ENCODE results near the gene OR51B6. TPM values are rescaled to one million over a fixed set of nuclear protein-coding genes. Genes with fewer than 3 reads are reported as not detected.

Gene OR51B6
- total RNA-seq, 1 experiment from 2014 or later, result not detected

DNA sequence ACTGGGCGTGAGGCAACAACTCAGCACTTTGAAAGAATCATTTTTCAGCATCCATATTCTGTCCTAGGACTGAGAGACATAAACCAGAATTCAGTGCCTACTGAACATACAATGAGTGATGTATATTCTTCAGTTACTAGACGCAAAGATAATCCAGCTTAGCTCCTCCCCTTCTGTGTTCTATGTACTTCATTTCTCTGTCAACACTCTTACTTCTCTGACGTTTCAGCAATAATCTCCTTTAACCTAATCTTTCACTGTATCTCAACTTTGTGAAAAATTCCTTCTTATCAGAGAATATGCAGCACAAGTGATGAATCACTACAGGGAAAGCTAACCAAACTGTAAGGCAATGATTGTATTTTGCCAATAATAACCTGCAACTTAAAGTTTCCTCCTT, 5.5 kb upstream of the OR51B6 start:
- no peak for ATAC-seq
- CTCF ChIA-PET, result no interaction called here
- POLR2A ChIA-PET, result no interaction called here
- no peaks in the 10 kb centered on the region; the same call in 1 of the 2 replicates for H3K27me3 Mint-ChIP-seq (ENCODE audit: low read depth)
- no peak overlapping the region for H3K4me3 Mint-ChIP-seq
- TF ChIP-seq, protein P1, sequence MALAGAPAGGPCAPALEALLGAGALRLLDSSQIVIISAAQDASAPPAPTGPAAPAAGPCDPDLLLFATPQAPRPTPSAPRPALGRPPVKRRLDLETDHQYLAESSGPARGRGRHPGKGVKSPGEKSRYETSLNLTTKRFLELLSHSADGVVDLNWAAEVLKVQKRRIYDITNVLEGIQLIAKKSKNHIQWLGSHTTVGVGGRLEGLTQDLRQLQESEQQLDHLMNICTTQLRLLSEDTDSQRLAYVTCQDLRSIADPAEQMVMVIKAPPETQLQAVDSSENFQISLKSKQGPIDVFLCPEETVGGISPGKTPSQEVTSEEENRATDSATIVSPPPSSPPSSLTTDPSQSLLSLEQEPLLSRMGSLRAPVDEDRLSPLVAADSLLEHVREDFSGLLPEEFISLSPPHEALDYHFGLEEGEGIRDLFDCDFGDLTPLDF (CRISPR knock-in tag; IDR thresholded peaks at IDR 0.05), result no peak
- TF ChIP-seq OVOL2 (CRISPR knock-in tag; IDR thresholded peaks at IDR 0.05; ENCODE audit: borderline replicate concordance) (no peak), USF1 (CRISPR knock-in tag; IDR thresholded peaks at IDR 0.05) (no peak), CDX4 (CRISPR knock-in tag; IDR thresholded peaks at IDR 0.05; ENCODE audit: borderline replicate concordance) (no peak), TEAD1 (CRISPR knock-in tag; IDR thresholded peaks at IDR 0.05) (no peak), E2F5 (CRISPR knock-in tag; IDR thresholded peaks at IDR 0.05) (no peak), ZNF317 (CRISPR knock-in tag; IDR thresholded peaks at IDR 0.05; ENCODE audit: borderline replicate concordance, low read depth) (no peak)
- TF ChIP-seq, protein P2, sequence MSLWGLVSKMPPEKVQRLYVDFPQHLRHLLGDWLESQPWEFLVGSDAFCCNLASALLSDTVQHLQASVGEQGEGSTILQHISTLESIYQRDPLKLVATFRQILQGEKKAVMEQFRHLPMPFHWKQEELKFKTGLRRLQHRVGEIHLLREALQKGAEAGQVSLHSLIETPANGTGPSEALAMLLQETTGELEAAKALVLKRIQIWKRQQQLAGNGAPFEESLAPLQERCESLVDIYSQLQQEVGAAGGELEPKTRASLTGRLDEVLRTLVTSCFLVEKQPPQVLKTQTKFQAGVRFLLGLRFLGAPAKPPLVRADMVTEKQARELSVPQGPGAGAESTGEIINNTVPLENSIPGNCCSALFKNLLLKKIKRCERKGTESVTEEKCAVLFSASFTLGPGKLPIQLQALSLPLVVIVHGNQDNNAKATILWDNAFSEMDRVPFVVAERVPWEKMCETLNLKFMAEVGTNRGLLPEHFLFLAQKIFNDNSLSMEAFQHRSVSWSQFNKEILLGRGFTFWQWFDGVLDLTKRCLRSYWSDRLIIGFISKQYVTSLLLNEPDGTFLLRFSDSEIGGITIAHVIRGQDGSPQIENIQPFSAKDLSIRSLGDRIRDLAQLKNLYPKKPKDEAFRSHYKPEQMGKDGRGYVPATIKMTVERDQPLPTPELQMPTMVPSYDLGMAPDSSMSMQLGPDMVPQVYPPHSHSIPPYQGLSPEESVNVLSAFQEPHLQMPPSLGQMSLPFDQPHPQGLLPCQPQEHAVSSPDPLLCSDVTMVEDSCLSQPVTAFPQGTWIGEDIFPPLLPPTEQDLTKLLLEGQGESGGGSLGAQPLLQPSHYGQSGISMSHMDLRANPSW (CRISPR knock-in tag; conservative IDR thresholded peaks at IDR 0.05; ENCODE audit: low read depth), result no peak
- DNase-seq (ENCODE audit: low spot score), result no peak
- H3K27ac Mint-ChIP-seq, result no peak overlapping the region
- H3K4me1 Mint-ChIP-seq, result peaks cover 28% of the 10 kb centered on the region
- no peaks in the 10 kb centered on the region for H3K9me3 Mint-ChIP-seq
- H3K36me3 Mint-ChIP-seq, result no peaks in the 10 kb centered on the region

DNA sequence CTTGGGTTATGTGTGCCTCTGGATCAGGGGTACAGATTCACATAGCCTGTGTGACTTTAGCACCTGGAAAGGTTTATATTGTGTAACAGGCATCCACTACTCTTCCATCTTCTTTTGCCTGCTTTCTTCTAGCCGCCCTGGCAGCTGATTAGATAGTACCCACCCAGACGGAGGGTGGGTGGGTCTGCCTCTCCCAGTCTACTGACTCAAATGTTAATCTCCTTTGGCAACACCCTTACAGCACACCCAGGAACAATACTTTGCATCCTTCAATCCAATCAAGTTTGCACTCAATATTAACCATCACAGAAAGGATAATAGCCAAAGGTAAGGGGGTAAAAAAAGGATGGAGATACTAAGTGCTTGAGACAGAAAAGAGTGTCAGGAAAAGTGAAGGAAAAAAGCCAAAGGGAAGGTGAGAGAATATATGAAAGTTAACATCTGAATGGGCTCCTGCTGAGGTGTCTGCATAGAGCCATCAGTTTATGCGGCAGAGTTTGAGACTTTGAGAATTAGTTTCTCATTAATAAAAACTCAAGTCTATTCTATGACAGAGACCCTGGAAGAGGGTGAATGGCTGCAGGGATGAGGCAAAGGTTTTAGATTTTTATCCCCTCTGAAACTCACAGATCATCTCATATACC, 2.6 kb upstream of the OR51B6 start:
- DNase-seq (ENCODE audit: low spot score), result no peak
- CTCF ChIA-PET, result no interaction called here

GRCh38 chr11:5349550-5349949, 1.8 kb upstream of the OR51B6 start:
- POLR2A ChIA-PET, result no interaction called here
- TF ChIP-seq ZNF532 (CRISPR knock-in tag; IDR thresholded peaks at IDR 0.05; ENCODE audit: borderline replicate concordance), result no peak
- TF ChIP-seq ZNF138 (CRISPR knock-in tag; conservative IDR thresholded peaks at IDR 0.05), result no peak
- TF ChIP-seq NFATC4 (CRISPR knock-in tag; IDR thresholded peaks at IDR 0.05), result no peak

More for the DNA sequence above, 2.6 kb upstream of the OR51B6 start:
- H3K27me3 Mint-ChIP-seq (ENCODE audit: low read depth), result no peaks in the 10 kb centered on the region; the same call in 1 of the 2 replicates
- H3K27ac Mint-ChIP-seq, result no peak overlapping the region
- no peaks in the 10 kb centered on the region for H3K36me3 Mint-ChIP-seq
- no peaks in the 10 kb centered on the region for H3K9me3 Mint-ChIP-seq
- peak; percentile 75 for ATAC-seq
- peaks cover 26% of the 10 kb centered on the region for H3K4me1 Mint-ChIP-seq
- POLR2A ChIA-PET, result no interaction called here
- H3K4me3 Mint-ChIP-seq, result peak overlapping the region; percentile 8; the same call in 1 of the 2 replicates
- TF ChIP-seq ATF1 (CRISPR knock-in tag; IDR thresholded peaks at IDR 0.05), result no peak
- TF ChIP-seq, protein P2 (CRISPR knock-in tag; conservative IDR thresholded peaks at IDR 0.05; ENCODE audit: low read depth), result no peak

More at GRCh38 chr11:5349550-5349949, 1.8 kb upstream of the OR51B6 start:
- CTCF ChIA-PET, result interaction anchor here (0.7 kb wide), 1 partner anchor 17 kb away, joined by 3 read pairs; no protein-coding TSS in a partner anchor
- DNase-seq (ENCODE audit: low spot score) (no peak), ATAC-seq (no peak)
- no peak overlapping the region for H3K27ac Mint-ChIP-seq
- H3K9me3 Mint-ChIP-seq, result no peaks in the 10 kb centered on the region
- H3K4me1 Mint-ChIP-seq, result peaks cover 21% of the 10 kb centered on the region
- H3K27me3 Mint-ChIP-seq (ENCODE audit: low read depth), result no peaks in the 10 kb centered on the region; the same call in 1 of the 2 replicates
- no peaks in the 10 kb centered on the region for H3K36me3 Mint-ChIP-seq
- no peak overlapping the region for H3K4me3 Mint-ChIP-seq

All from WTC11 (cell line).